Ramos (cell line): ENCODE measurements around the gene ZNF784.

Source experiments
- in situ Hi-C: fragments of 300-500 bp; cut with MboI; formaldehyde crosslinking; loops from one replicate; pipeline ENCODE4 v1.14.3; 2022; ENCODE audit warnings: low sequenced_read_pairs; ENCODE audit not compliant: unreplicated experiment

Gene ZNF784

DNA sequence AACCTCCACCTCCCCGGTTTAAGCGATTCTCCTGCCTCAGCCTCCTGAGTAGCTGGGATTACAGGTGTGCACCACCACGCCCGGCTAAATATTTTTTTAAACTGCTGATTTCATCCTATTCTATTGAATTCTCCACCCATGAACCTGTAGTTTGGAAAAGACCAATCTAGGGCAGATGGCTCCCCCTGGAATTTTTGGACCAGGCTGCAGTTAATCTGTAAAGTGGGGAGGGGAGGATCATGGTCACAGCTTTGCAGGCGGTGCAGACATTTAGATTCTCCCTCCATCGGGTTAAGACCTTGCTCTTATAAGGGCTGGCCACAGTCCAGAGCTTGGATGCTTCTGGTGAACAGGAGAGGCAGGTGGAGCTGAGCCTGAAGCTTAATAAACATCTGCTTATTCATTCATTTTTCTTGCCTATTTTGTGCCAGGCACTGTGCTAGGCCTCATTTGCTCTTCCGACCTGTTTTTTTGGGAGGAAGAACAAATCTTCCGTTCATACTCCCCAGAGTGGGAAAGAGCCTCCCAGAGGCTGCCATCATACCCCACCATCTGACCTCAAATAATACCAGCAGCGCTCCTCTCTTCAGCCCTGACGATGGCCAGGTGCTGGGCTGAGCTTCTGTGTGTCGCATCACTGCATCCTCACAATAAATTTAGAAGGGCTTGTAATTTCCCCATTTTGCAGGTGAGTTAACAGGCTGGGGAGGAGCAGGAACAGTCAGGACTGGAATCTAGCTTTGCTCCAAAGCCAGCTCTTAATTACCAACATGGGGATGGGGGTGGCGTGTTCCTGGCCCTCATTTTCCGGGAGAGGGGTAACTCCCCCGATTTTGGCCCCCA, 22.7 kb upstream of the ZNF784 start:
- in situ Hi-C loops, result loop anchor here (25.0 kb wide), 1 partner anchor 360 kb away; the partner anchor contains the start of genes BRSK1 and HSPBP1

DNA sequence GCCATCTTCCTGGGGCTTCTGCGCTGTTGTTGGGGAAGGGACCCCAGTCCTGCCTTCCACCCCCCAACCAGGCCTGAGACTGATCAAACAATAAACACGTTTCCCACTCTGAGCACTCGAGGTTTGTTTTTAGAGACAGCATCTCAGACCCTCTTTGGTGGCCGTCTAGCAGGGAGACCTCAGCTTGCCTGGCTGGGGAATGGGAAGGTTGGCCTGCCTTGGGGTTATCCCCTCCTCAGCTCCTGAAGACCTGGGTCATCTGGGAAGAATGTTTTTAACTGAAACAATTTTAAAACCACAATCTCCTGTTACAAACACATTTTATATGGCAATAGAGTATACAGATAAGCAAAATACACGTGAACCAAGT, 21.1 kb upstream of the ZNF784 start:
- in situ Hi-C loops, result loop anchor here (25.0 kb wide), 1 partner anchor 358 kb away; the partner anchor contains the start of genes BRSK1 and HSPBP1

DNA sequence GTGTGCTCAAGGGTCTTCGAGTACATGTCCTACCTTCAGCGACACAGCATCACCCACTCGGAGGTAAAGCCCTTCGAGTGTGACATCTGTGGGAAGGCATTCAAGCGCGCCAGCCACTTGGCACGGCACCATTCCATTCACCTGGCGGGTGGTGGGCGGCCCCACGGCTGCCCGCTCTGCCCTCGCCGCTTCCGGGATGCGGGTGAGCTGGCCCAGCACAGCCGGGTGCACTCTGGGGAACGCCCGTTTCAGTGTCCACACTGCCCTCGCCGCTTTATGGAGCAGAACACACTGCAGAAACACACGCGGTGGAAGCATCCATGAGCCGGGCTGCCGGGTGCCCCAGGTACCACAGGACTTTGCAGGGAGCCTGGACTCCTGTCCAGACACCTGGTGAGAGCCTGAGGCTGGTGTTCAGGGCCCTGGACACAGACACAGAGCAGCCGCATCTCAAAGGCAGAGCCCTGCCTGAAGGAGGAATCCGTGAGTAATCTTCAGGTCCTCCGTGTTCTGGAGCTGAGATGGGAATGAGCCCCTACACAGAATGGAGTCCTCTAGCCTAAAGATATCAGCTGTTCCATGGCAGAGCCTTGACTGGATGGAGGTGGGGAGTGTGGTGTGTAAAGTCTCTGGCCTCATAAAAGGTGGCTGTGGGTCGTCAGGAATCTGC, 20.6 kb upstream of the ZNF784 start:
- in situ Hi-C loops, result loop anchor here (25.0 kb wide), 1 partner anchor 358 kb away; the partner anchor contains the start of genes BRSK1 and HSPBP1

DNA sequence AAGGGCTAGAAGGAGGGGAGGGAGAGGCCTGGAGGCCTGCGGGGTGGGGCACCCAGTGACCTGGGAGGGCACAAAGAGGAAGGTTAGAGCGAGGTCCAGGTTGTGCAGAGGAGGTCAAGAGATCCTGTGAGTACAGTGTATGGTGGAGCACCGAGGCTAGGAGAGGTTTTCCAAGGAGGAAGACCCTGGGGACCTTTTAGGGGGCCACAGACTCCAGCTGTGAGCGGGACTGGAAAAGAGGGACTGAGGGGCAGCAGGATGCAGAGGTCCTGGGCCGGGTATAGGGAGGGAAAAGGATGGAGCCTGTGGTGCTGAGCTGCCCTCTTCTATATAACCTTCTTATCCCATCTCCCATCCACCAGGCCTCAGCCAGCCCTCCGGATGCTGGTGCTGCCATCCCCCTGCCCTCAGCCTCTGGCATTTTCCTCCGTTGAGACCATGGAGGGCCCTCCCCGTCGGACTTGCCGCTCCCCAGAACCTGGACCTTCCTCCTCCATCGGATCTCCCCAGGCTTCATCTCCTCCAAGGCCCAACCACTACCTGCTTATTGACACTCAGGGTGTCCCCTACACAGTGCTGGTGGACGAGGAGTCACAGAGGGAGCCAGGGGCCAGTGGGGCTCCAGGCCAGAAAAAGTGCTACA, 19.9 kb upstream of the ZNF784 start:
- in situ Hi-C loops, result loop anchor here (25.0 kb wide), 1 partner anchor 357 kb away; the partner anchor contains the start of genes BRSK1 and HSPBP1

DNA sequence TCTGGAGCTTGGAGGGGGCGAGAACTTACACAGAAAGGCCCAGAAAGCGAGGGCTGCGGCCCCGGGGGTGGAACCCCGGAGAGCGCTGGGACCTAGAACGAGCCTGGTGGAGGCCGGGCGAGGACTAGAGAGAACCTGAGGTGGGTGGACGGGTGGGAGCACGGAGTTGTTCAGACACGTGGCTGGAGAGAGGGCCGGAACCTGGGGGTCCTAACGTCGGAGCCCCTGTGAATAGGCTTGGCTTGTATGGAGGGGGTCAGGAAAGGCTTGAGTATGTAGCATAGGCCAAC, 19.5 kb upstream of the ZNF784 start:
- in situ Hi-C loops, result loop anchor here (25.0 kb wide), 1 partner anchor 357 kb away; the partner anchor contains the start of genes BRSK1 and HSPBP1

GRCh38 chr19:55643003-55643886, 18.9 kb upstream of the ZNF784 start, which contains the start of gene ZNF581:
ZNF581 (plus strand) TSS chr19:55643649; CDS start chr19:55644572, 923 bp downstream.
- in situ Hi-C loops, result loop anchor here (25.0 kb wide), 1 partner anchor 356 kb away; the partner anchor contains the start of genes BRSK1 and HSPBP1

DNA sequence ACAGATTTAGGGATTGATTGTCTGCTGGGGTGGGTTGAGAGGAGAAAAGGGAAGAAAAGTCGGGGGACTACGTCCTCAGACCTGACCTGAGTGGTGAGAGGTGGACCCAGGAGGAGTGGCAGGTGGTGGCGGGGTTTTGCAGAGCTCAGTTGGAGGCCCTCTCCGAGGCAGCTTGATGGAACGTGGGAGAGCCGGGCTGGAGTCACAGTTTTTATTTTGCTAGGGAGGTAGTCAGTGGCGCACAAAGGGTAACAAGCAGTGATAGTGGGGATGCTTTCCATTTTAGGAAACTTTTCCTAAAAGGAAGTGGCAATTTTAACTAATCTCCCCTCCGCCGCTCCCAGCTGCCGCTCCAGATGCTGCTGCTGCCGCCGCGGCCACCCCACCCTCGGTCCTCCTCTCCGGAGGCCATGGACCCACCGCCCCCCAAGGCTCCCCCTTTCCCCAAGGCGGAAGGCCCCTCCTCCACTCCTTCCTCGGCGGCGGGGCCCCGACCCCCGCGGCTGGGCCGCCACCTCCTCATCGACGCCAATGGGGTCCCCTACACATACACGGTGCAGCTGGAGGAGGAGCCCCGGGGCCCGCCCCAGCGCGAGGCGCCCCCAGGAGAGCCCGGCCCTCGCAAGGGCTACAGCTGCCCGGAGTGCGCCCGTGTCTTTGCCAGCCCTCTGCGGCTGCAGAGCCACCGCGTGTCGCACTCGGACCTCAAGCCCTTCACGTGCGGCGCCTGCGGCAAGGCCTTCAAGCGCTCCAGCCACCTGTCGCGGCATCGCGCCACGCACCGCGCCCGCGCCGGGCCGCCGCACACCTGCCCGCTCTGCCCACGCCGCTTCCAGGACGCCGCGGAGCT, 18.0 kb upstream of the ZNF784 start:
- in situ Hi-C loops, result loop anchor here (25.0 kb wide), 1 partner anchor 355 kb away; the partner anchor contains the start of genes BRSK1 and HSPBP1

- in situ Hi-C loops, result loop anchor here (25.0 kb wide), 1 partner anchor 354 kb away; the partner anchor contains the start of genes BRSK1 and HSPBP1
Observed at GRCh38 chr19:55641426-55642152, 17.2 kb upstream of the ZNF784 start.

GRCh38 chr19:55640577-55641425, 16.4 kb upstream of the ZNF784 start, which contains the start of gene ZNF580:
ZNF580 (plus strand) TSS chr19:55641002; CDS start chr19:55642509, 1,507 bp downstream.
- in situ Hi-C loops, result loop anchor here (25.0 kb wide), 1 partner anchor 354 kb away; the partner anchor contains the start of genes BRSK1 and HSPBP1

GRCh38 chr19:55640043-55640576, 15.7 kb upstream of the ZNF784 start:
- in situ Hi-C loops, result loop anchor here (25.0 kb wide), 1 partner anchor 353 kb away; the partner anchor contains the start of genes BRSK1 and HSPBP1

- in situ Hi-C loops, result loop anchor here (5.0 to 25.0 kb wide), 2 partner anchors 168 to 352 kb away; partner anchors contain the start of genes BRSK1 and HSPBP1
Observed at GRCh38 chr19:55638864-55639359, 14.5 kb upstream of the ZNF784 start.

GRCh38 chr19:55637534-55637933, 13.2 kb upstream of the ZNF784 start:
- in situ Hi-C loops, result loop anchor here (5.0 to 25.0 kb wide), 2 partner anchors 170 to 350 kb away; partner anchors contain the start of genes BRSK1 and HSPBP1

DNA sequence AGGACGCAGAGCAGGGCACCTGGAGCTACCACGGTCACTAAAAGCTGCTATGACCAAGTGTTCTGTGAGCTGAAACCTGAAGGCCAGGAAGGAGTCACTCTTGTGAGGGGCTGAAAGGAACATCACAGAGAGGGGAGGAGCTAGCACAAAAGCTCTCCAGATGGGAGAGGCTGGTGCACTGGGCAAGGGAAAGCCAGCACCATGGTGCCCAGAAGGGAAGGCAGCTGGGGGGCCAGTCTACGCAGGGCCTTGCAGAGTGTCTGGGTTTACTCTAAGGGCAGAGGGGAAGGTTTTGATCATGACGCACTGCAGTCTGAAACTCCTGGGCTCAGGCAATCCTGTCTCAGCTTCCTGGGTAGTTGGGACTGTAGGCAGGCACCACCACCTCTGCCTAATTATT, 12.4 kb upstream of the ZNF784 start:
- in situ Hi-C loops, result loop anchor here (5.0 to 25.0 kb wide), 2 partner anchors 171 to 349 kb away; partner anchors contain the start of genes BRSK1 and HSPBP1

GRCh38 chr19:55635856-55636440, 11.6 kb upstream of the ZNF784 start:
- in situ Hi-C loops, result loop anchor here (5.0 to 25.0 kb wide), 2 partner anchors 171 to 349 kb away; partner anchors contain the start of genes BRSK1 and HSPBP1

DNA sequence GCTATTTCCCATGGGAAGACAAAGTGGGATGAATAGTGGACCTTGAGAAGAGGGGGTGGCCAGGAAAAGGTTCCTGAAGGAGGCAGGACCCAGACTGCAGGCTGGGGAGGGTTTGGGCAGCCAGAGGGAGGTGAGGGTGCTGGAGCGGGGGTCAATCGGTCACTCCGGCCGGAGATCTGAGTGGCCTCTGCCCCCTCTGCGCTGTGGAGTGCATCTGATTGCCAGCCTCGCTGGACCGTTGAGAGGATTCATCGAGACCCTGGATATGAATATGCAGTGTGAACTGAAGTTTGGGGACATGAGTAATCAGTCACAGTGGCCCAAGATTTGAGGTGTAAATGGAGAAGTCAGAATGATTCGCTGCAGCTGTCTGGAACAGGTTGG, 11.0 kb upstream of the ZNF784 start:
- in situ Hi-C loops, result loop anchor here (5.0 to 25.0 kb wide), 2 partner anchors 172 to 348 kb away; partner anchors contain the start of genes BRSK1 and HSPBP1
